Anterior cingulate cortex (tissue), 58 donors: ENCODE measurements around the gene C12orf60.

Source experiments
- DNase-seq, 58 donors: peaks; one replicate each; lab custom pipeline; 2025; lab: John Stamatoyannopoulos, UW

C12orf60 gene

GRCh38 chr12:14833952-14834351 is 30.5 kb downstream of the C12orf60 start:
- no peak for DNase-seq

- no peak for DNase-seq
Measured at GRCh38 chr12:14834509-14834908, 31.0 kb downstream of the C12orf60 start.

GRCh38 chr12:14836336-14837210 is 33.1 kb downstream of the C12orf60 start:
- DNase-seq: no peak

- no peak for DNase-seq
Measured at GRCh38 chr12:14839262-14839661, 35.8 kb downstream of the C12orf60 start.

- DNase-seq: no peak
Measured at GRCh38 chr12:14840616-14841015, 37.1 kb downstream of the C12orf60 start.

- no peak for DNase-seq
Measured at GRCh38 chr12:14841761-14842160, 38.3 kb downstream of the C12orf60 start.

- DNase-seq: no peak
Measured at GRCh38 chr12:14842315-14842714, 38.8 kb downstream of the C12orf60 start.

GRCh38 chr12:14843425-14843887 is 40.0 kb downstream of the C12orf60 start, which contains the start of gene ART4:
ART4 (minus strand) TSS chr12:14843526; CDS start chr12:14843113, 413 bp downstream.
- no peak for DNase-seq

GRCh38 chr12:14844401-14844800 is 40.9 kb downstream of the C12orf60 start:
- no peak for DNase-seq

GRCh38 chr12:14845350-14845750 is 41.9 kb downstream of the C12orf60 start:
- DNase-seq: peak in 12 of 58 donors; percentile 0 to 51 (median 14)

GRCh38 chr12:14846042-14846587 is 42.6 kb downstream of the C12orf60 start:
- no peak for DNase-seq

GRCh38 chr12:14846876-14847580 is 43.6 kb downstream of the C12orf60 start:
- no peak for DNase-seq

GRCh38 chr12:14849661-14850060 is 46.2 kb downstream of the C12orf60 start:
- DNase-seq: no peak

GRCh38 chr12:14850929-14851663 is 47.6 kb downstream of the C12orf60 start:
- no peak for DNase-seq

GRCh38 chr12:14852880-14853279 is 49.4 kb downstream of the C12orf60 start:
- DNase-seq: no peak

- no peak for DNase-seq
Measured at GRCh38 chr12:14853961-14854360, 50.5 kb downstream of the C12orf60 start.

GRCh38 chr12:14854586-14855183 is 51.2 kb downstream of the C12orf60 start:
- no peak for DNase-seq

- no peak for DNase-seq
Measured at GRCh38 chr12:14858513-14858912, 55.0 kb downstream of the C12orf60 start.

GRCh38 chr12:14860490-14860889 is 57.0 kb downstream of the C12orf60 start:
- no peak for DNase-seq

GRCh38 chr12:14868916-14869506 is 65.5 kb downstream of the C12orf60 start:
- DNase-seq: no peak
